ENCODE data around the gene DNAJB13. TPM values are rescaled to one million over a fixed set of nuclear protein-coding genes. Genes with fewer than 3 reads are reported as not detected.

The DNAJB13 gene
- total RNA-seq, 1 experiment from 2014 or later = 0.24 TPM

DNA sequence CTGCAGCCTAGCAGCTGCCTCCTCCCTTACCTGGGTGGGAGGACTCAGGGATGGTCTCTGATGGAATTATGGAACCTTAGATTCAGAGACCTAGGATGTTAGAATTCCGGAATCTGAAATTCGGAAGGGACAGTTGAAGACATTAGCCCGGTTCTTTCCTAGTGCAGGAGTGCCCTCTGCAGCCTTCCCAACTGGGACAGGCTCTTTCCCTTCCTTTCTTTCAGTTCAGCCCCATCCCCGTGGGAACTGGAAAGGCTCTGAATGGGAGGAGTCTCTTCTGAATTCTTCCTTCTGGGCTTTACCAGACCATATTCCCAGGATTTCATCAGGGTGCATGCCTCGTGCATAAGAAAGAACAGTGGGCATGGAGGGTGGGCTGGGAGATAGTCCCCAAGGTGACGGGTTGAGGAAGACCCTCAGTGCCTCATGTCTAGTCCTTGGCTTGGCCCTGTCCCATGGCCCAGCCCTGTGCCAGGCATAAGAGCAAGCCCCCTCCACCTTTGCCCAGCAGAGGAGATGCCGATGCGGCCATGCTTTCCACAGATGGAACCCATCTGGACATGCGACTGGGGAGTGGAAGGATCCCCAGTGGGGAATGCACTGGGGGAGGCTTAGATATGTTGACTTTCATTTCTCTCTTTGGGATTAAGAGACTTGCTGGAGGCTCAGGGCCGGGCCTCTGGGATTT lies 14.4 kb downstream of the DNAJB13 start:
- DNase-seq (ENCODE audit: low spot score) (no peak), ATAC-seq (peak; percentile 13)
- Mint-ChIP-seq H3K27ac (no peak overlapping the region), H3K4me1 (peaks cover 11% of the 10 kb centered on the region), H3K9me3 (no peaks in the 10 kb centered on the region), H3K36me3 (no peaks in the 10 kb centered on the region), H3K27me3 (ENCODE audit: low read depth) (peaks cover 19% of the 10 kb centered on the region), H3K4me3 (no peak overlapping the region)
- TF ChIP-seq, protein P1, sequence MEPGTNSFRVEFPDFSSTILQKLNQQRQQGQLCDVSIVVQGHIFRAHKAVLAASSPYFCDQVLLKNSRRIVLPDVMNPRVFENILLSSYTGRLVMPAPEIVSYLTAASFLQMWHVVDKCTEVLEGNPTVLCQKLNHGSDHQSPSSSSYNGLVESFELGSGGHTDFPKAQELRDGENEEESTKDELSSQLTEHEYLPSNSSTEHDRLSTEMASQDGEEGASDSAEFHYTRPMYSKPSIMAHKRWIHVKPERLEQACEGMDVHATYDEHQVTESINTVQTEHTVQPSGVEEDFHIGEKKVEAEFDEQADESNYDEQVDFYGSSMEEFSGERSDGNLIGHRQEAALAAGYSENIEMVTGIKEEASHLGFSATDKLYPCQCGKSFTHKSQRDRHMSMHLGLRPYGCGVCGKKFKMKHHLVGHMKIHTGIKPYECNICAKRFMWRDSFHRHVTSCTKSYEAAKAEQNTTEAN (CRISPR knock-in tag; IDR thresholded peaks at IDR 0.05) = no peak
- TF ChIP-seq ZNF263 (CRISPR knock-in tag; IDR thresholded peaks at IDR 0.05; ENCODE audit: low read depth) (0 out of 2 replicates have a peak, but pooled peaks have one; percentile 30), MXD4 (CRISPR knock-in tag; IDR thresholded peaks at IDR 0.05; ENCODE audit: borderline replicate concordance) (no peak), ZNF671 (CRISPR knock-in tag; IDR thresholded peaks at IDR 0.05) (no peak)
- ChIA-PET CTCF (interaction anchor here (1.0 to 1.8 kb wide), 4 partner anchors 16 to 206 kb away, joined by 3 to 9 read pairs (median 5); partner anchors contain the start of genes C2CD3, PPME1 and UCP2), POLR2A (no interaction called here)

GRCh38 chr11:73965764-73966121 lies 14.9 kb downstream of the DNAJB13 start:
- ATAC-seq = no peak
- no peak overlapping the region; the same call in 1 of the 2 replicates for H3K27ac Mint-ChIP-seq
- ChIA-PET POLR2A (no interaction called here), CTCF (interaction anchor here (1.0 kb wide), 1 partner anchor 355 kb away, joined by 3 read pairs; no protein-coding TSS in a partner anchor)
- DNase-seq (ENCODE audit: low spot score) = no peak
- H3K36me3 Mint-ChIP-seq = no peaks in the 10 kb centered on the region
- TF ChIP-seq ETV6 (CRISPR knock-in tag; IDR thresholded peaks at IDR 0.05) = no peak
- TF ChIP-seq CREM (CRISPR knock-in tag; IDR thresholded peaks at IDR 0.05) = no peak
- no peak for TF ChIP-seq ATF3 (CRISPR knock-in tag; conservative IDR thresholded peaks at IDR 0.05)
- no peak for TF ChIP-seq ZNF317 (CRISPR knock-in tag; IDR thresholded peaks at IDR 0.05; ENCODE audit: borderline replicate concordance, low read depth)
- no peak for TF ChIP-seq KAT7 (CRISPR knock-in tag; IDR thresholded peaks at IDR 0.05; ENCODE audit: borderline replicate concordance)
- TF ChIP-seq, protein P2, sequence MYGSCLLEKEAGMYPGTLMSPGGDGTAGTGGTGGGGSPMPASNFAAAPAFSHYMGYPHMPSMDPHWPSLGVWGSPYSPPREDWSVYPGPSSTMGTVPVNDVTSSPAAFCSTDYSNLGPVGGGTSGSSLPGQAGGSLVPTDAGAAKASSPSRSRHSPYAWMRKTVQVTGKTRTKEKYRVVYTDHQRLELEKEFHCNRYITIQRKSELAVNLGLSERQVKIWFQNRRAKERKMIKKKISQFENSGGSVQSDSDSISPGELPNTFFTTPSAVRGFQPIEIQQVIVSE (CRISPR knock-in tag; IDR thresholded peaks at IDR 0.05; ENCODE audit: borderline replicate concordance) = no peak
- TF ChIP-seq, protein P3, sequence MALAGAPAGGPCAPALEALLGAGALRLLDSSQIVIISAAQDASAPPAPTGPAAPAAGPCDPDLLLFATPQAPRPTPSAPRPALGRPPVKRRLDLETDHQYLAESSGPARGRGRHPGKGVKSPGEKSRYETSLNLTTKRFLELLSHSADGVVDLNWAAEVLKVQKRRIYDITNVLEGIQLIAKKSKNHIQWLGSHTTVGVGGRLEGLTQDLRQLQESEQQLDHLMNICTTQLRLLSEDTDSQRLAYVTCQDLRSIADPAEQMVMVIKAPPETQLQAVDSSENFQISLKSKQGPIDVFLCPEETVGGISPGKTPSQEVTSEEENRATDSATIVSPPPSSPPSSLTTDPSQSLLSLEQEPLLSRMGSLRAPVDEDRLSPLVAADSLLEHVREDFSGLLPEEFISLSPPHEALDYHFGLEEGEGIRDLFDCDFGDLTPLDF (CRISPR knock-in tag; IDR thresholded peaks at IDR 0.05) = no peak
- TF ChIP-seq, protein P4, sequence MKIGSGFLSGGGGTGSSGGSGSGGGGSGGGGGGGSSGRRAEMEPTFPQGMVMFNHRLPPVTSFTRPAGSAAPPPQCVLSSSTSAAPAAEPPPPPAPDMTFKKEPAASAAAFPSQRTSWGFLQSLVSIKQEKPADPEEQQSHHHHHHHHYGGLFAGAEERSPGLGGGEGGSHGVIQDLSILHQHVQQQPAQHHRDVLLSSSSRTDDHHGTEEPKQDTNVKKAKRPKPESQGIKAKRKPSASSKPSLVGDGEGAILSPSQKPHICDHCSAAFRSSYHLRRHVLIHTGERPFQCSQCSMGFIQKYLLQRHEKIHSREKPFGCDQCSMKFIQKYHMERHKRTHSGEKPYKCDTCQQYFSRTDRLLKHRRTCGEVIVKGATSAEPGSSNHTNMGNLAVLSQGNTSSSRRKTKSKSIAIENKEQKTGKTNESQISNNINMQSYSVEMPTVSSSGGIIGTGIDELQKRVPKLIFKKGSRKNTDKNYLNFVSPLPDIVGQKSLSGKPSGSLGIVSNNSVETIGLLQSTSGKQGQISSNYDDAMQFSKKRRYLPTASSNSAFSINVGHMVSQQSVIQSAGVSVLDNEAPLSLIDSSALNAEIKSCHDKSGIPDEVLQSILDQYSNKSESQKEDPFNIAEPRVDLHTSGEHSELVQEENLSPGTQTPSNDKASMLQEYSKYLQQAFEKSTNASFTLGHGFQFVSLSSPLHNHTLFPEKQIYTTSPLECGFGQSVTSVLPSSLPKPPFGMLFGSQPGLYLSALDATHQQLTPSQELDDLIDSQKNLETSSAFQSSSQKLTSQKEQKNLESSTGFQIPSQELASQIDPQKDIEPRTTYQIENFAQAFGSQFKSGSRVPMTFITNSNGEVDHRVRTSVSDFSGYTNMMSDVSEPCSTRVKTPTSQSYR (CRISPR knock-in tag; IDR thresholded peaks at IDR 0.05) = no peak
- TF ChIP-seq ESRRA (CRISPR knock-in tag; IDR thresholded peaks at IDR 0.05; ENCODE audit: borderline replicate concordance) = no peak
- TF ChIP-seq, protein P5, sequence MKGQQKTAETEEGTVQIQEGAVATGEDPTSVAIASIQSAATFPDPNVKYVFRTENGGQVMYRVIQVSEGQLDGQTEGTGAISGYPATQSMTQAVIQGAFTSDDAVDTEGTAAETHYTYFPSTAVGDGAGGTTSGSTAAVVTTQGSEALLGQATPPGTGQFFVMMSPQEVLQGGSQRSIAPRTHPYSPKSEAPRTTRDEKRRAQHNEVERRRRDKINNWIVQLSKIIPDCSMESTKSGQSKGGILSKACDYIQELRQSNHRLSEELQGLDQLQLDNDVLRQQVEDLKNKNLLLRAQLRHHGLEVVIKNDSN (CRISPR knock-in tag; IDR thresholded peaks at IDR 0.05) = no peak
- TF ChIP-seq ARID4B (CRISPR knock-in tag; IDR thresholded peaks at IDR 0.05; ENCODE audit: borderline replicate concordance) = no peak
- no peak for TF ChIP-seq SP1 (CRISPR knock-in tag; conservative IDR thresholded peaks at IDR 0.05)
- TF ChIP-seq CREB1 (CRISPR knock-in tag; IDR thresholded peaks at IDR 0.05) = no peak
- no peak for TF ChIP-seq ZNF671 (CRISPR knock-in tag; IDR thresholded peaks at IDR 0.05)
- no peak for TF ChIP-seq ZNF219 (CRISPR knock-in tag; IDR thresholded peaks at IDR 0.05; ENCODE audit: borderline replicate concordance)
- TF ChIP-seq ZNF396 (CRISPR knock-in tag; IDR thresholded peaks at IDR 0.05; ENCODE audit: borderline replicate concordance) = no peak
- no peak for TF ChIP-seq JUN (CRISPR knock-in tag; IDR thresholded peaks at IDR 0.05)
- no peak for TF ChIP-seq OVOL2 (CRISPR knock-in tag; IDR thresholded peaks at IDR 0.05; ENCODE audit: borderline replicate concordance)
- no peaks in the 10 kb centered on the region for H3K9me3 Mint-ChIP-seq
- H3K4me1 Mint-ChIP-seq = peaks cover 11% of the 10 kb centered on the region
- H3K27me3 Mint-ChIP-seq (ENCODE audit: low read depth) = peaks cover 19% of the 10 kb centered on the region
- no peak overlapping the region for H3K4me3 Mint-ChIP-seq

Measured in WTC11 (cell line).